ENCODE measurements around the gene FAM117A. TPM values are rescaled to one million over a fixed set of nuclear protein-coding genes. Genes with fewer than 3 reads are reported as not detected.

FAM117A gene
- total and polyA plus RNA-seq, 2 of the 8 experiments (the other 6 are each of a cell fraction or from before 2014, with no cell fraction given): 28.4 to 45.7 TPM

DNA sequence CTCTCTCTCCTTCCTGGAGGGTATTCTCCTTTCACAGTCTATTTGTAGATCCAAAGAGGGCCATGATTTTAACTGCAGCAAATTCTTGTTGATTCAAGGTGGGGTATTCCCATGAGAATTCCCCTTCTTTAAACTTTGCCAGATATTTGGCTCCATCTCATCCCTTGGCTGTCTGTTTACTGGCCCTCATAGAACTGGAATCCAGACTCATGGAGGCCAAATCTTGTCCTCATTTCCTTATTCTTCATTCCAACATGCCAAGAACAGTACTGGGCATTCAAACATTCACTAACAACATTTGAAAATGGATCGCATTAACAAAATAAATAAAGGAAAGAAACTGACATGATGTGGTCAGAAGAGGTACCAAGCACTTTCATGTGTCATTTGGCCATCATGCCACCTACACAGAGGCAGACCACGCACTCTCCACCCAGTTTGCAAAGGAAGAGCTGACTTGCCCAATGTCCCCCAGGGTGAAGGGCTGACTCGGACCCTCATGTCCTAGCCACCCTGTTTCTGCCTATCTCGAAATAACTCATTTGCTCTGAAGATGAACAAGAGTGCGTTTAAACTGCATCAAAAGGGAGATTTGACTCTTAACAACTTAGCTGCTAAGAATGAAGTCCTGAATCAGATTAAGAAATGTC, 33.0 kb downstream of the FAM117A start:
- peaks cover 0 to 6% (median 2%) of the 10 kb centered on the region in 4 experiments; a peak in 5 of 8 replicates for H3K36me3 ChIP-seq (ENCODE audit: control insufficient read depth in 2 of 4, insufficient read depth in 4 of 4, low read length in 3 of 4)
- no peak overlapping the region for H4K5ac ChIP-seq (ENCODE audit: insufficient read length, low read depth, low read length)
- H4K91ac ChIP-seq (replicated peaks; ENCODE audit: insufficient read length, low read length): no peak overlapping the region
- no peaks in the 10 kb centered on the region for H3K23me2 ChIP-seq (ENCODE audit: low read depth, low read length)
- H3K4me1 ChIP-seq (replicated peaks in 1 of 4; ENCODE audit: control insufficient read depth in 3 of 4, insufficient read depth in 4 of 4, low read length in 3 of 4): no peaks in the 10 kb centered on the region
- H3K27me3 ChIP-seq (replicated peaks in 1 of 4; ENCODE audit: control insufficient read depth in 3 of 4, extremely low read depth in 1 of 4, insufficient read depth in 3 of 4, low read length in 3 of 4): no peaks in the 10 kb centered on the region
- H3K56ac ChIP-seq (replicated peaks; ENCODE audit: insufficient read length, low read depth, low read length): no peak overlapping the region
- no peak overlapping the region for H2BK12ac ChIP-seq (ENCODE audit: low read depth, low read length)
- POLR2A ChIA-PET (ENCODE audit: partially characterized antibody): interaction anchor here (1.1 kb wide), 1 partner anchor 22 kb away, joined by 3 read pairs; the partner anchor contains the start of gene SLC35B1
- no peaks in the 10 kb centered on the region; a peak in 2 of 4 replicates for H3K79me2 ChIP-seq (ENCODE audit: control insufficient read depth in 1 of 2, insufficient read depth in 2 of 2, low read length in 2 of 2)
- H3K79me1 ChIP-seq (ENCODE audit: low read depth, low read length): peaks cover 10% of the 10 kb centered on the region; the same call in 1 of the 2 replicates
- H4K20me1 ChIP-seq (replicated peaks in 1 of 2; ENCODE audit: control insufficient read depth in 1 of 2, insufficient read depth in 2 of 2, low read length in 2 of 2): peaks cover 0 to 5% of the 10 kb centered on the region in 2 experiments
- DNase-seq (ENCODE audit: low read depth in 1 of 2, low spot score in 2 of 2) (no peak), FAIRE-seq (no peak)
- H3K4me3 ChIP-seq (ENCODE audit: extremely low read depth in 1 of 4, insufficient read depth in 2 of 4, low read depth in 3 of 4, low read length in 4 of 4): no peak overlapping the region
- no peak overlapping the region for H3K23ac ChIP-seq (ENCODE audit: insufficient read length)
- no peak overlapping the region for H2BK120ac ChIP-seq (replicated peaks; ENCODE audit: low read depth, low read length)
- H3K9ac ChIP-seq (replicated peaks in 1 of 4; ENCODE audit: extremely low read depth in 1 of 4, low read depth in 3 of 4, low read length in 3 of 4): no peak overlapping the region; a peak in 1 of 7 replicates
- H3K4me2 ChIP-seq (ENCODE audit: insufficient read depth in 1 of 2, low read depth in 2 of 2, low read length in 2 of 2): no peak overlapping the region
- no peak overlapping the region for H2BK5ac ChIP-seq (ENCODE audit: low read depth, low read length)
- WGBS, 2 experiments (ENCODE audit: extremely low coverage in 1 of 2, insufficient coverage in 1 of 2, insufficient read length in 1 of 2, insufficient replicate concordance in 2 of 2, low coverage in 1 of 2, low lambda C conversion rate in 2 of 2, missing lambda C conversion rate in 1 of 2): 96% methylated on average over 5 of the region's 5 CpGs; no CpG with 5 or more reads in 1 of the 2 experiments
- H3K18ac ChIP-seq (ENCODE audit: extremely low read depth, low read length): no peak overlapping the region
- H3K9me3 ChIP-seq (ENCODE audit: insufficient read depth in 2 of 2, low read depth in 1 of 2, low read length in 1 of 2): no peaks in the 10 kb centered on the region
- H4K8ac ChIP-seq (ENCODE audit: extremely low read depth, insufficient read depth, low read length): no peak overlapping the region
- no peak overlapping the region for H3K27ac ChIP-seq (ENCODE audit: low read depth, low read length)
- no peak overlapping the region for H2AFZ ChIP-seq (ENCODE audit: low read length)
- H2AK5ac ChIP-seq (ENCODE audit: low read depth, low read length): no peak overlapping the region
- H3K14ac ChIP-seq (ENCODE audit: insufficient read length): no peak overlapping the region
- H2BK20ac ChIP-seq (ENCODE audit: low read length): no peak overlapping the region
- H2BK15ac ChIP-seq (ENCODE audit: low read length): no peak overlapping the region
- CTCF ChIA-PET (ENCODE audit: partially characterized antibody): interaction anchor here (0.9 to 1.9 kb wide), 5 partner anchors 10 to 87 kb away, joined by 3 to 6 read pairs (median 4); no protein-coding TSS in a partner anchor
- H3K4ac ChIP-seq (replicated peaks; ENCODE audit: insufficient read length, low read depth, low read length): no peak overlapping the region
- no peak for TF ChIP-seq POU5F1 (IDR thresholded peaks at IDR 0.05; ENCODE audit: low read depth, low read length)
- TF ChIP-seq CTBP2 (IDR thresholded peaks at IDR 0.05; ENCODE audit: borderline replicate concordance, insufficient read depth, insufficient read length, low read length): no peak
- TF ChIP-seq KDM1A (IDR thresholded peaks at IDR 0.05; ENCODE audit: borderline replicate concordance, low read length): no peak
- TF ChIP-seq, protein P1, sequence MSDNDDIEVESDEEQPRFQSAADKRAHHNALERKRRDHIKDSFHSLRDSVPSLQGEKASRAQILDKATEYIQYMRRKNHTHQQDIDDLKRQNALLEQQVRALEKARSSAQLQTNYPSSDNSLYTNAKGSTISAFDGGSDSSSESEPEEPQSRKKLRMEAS (IDR thresholded peaks at IDR 0.05): no peak
- TF ChIP-seq, protein P2, sequence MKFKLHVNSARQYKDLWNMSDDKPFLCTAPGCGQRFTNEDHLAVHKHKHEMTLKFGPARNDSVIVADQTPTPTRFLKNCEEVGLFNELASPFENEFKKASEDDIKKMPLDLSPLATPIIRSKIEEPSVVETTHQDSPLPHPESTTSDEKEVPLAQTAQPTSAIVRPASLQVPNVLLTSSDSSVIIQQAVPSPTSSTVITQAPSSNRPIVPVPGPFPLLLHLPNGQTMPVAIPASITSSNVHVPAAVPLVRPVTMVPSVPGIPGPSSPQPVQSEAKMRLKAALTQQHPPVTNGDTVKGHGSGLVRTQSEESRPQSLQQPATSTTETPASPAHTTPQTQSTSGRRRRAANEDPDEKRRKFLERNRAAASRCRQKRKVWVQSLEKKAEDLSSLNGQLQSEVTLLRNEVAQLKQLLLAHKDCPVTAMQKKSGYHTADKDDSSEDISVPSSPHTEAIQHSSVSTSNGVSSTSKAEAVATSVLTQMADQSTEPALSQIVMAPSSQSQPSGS (IDR thresholded peaks at IDR 0.05; ENCODE audit: low read length): no peak
- no peak for TF ChIP-seq HDAC2 (IDR thresholded peaks at IDR 0.05; ENCODE audit: borderline replicate concordance in 1 of 2, low read depth in 2 of 2, low read length in 2 of 2)
- no peak for TF ChIP-seq EP300 (IDR thresholded peaks at IDR 0.05; ENCODE audit: borderline replicate concordance in 1 of 2, low read depth in 2 of 2, low read length in 2 of 2)
- no peak for TF ChIP-seq CEBPB (IDR thresholded peaks at IDR 0.05; ENCODE audit: low read depth, low read length)
- no peak for TF ChIP-seq GTF2F1 (IDR thresholded peaks at IDR 0.05; ENCODE audit: borderline replicate concordance, low read depth, low read length)

Data from H1 (cell line).